Keratinocyte (primary cell): ENCODE data around the gene SMYD3.

ENCODE experiments used
- CTCF ChIP-seq, 3 experiments: IDR thresholded peaks in 1 of 3; conservative IDR thresholded peaks in 1 of 3; optimal IDR thresholded peaks in 1 of 3; 2 replicates in 2 of 3; 3 replicates in 1 of 3; pipeline versions ENCODE3 to v1.5.1; 2011; ENCODE audit warnings: low read length in 3 of 3, mild to moderate bottlenecking in 3 of 3, moderate library complexity in 2 of 3, control low read depth in 1 of 3, inconsistent platforms in 1 of 3; ENCODE audit not compliant: insufficient read depth in 2 of 3; ENCODE audit errors: extremely low read depth in 1 of 3
- EZH2 ChIP-seq: IDR thresholded peaks from one replicate; pipeline ENCODE4 v1.6.1; 2012; ENCODE audit warnings: inconsistent platforms, mild to moderate bottlenecking, low read length, moderate library complexity

GRCh38 chr1:245717611-245718010, 789.5 kb downstream of the SMYD3 start:
- TF ChIP-seq EZH2 (no peak), CTCF (optimal IDR thresholded peaks at IDR 0.05 in 1 of 3, IDR thresholded peaks at IDR 0.05 in 1 of 3, conservative IDR thresholded peaks at IDR 0.05 in 1 of 3; ENCODE audit: extremely low read depth in 1 of 3, insufficient read depth in 2 of 3, low read length in 3 of 3) (no peak)
